Upper lobe of left lung (tissue), 6 donors: ENCODE results near the gene PGM1. TPM values are rescaled to one million over a fixed set of nuclear protein-coding genes. Genes with fewer than 3 reads are reported as not detected.

Experiments
- ATAC-seq, 2 donors: fragments of 200-7000 bp; cut with Tn5 transposase; one replicate each; pipeline ENCODE4 v1.9.1; 2022; ENCODE audit warnings: mild to moderate bottlenecking in 2 of 2, moderate library complexity in 2 of 2; ENCODE audit not compliant: low FRiP score in 2 of 2
- DNase-seq, 2 donors: peaks; one replicate each; pipeline ENCODE4 v3.0.0-alpha.2; 2019 to 2020
- H3K27ac ChIP-seq, 4 donors: fragments of 200-600 bp; sonication (generic); one replicate each; pipeline ENCODE4 v1.5.1; 2016 to 2019
- H3K27me3 ChIP-seq, 4 donors: fragments of 200-600 bp; sonication (generic); one replicate each; pipeline ENCODE4 v1.5.1; 2017 to 2019
- H3K36me3 ChIP-seq, 4 donors: fragments of 200-600 bp; sonication (generic); one replicate each; pipeline ENCODE4 v1.5.1; 2016 to 2019
- H3K4me1 ChIP-seq, 4 donors: fragments of 200-600 bp; sonication (generic); one replicate each; pipeline ENCODE4 v1.5.1; 2018 to 2019
- H3K4me3 ChIP-seq, 4 donors: fragments of 200-600 bp; sonication (generic); one replicate each; pipeline ENCODE4 v1.5.1; 2017 to 2019; ENCODE audit warnings: mild to moderate bottlenecking in 2 of 4, moderate library complexity in 1 of 4
- H3K9me3 ChIP-seq, 4 donors: fragments of 200-600 bp; sonication (generic); one replicate each; pipeline ENCODE4 v1.5.1; 2018 to 2019
- EP300 ChIP-seq, 4 donors: sonication (generic); formaldehyde crosslinking; IDR thresholded peaks; one replicate each; pipeline ENCODE4 v1.5.1; 2017; ENCODE audit warnings: antibody characterized with exemption in 4 of 4, control low read depth in 2 of 4
- POLR2A ChIP-seq, 4 donors: fragments of 450-650 bp; IDR thresholded peaks; one replicate each; pipeline ENCODE4 v1.5.1; 2016 to 2017; ENCODE audit warnings: antibody characterized with exemption in 4 of 4, mild to moderate bottlenecking in 2 of 4
- POLR2AphosphoS5 ChIP-seq, 2 donors: sonication (generic); formaldehyde crosslinking; IDR thresholded peaks; one replicate each; pipeline ENCODE4 v1.5.1; 2017; ENCODE audit warnings: antibody characterized with exemption in 2 of 2
- WGBS, 2 donors: methylation state at CpG; one replicate each; pipeline ENCODE4 v1.1.5; 2017 to 2018; 5-methylcytosine and 5-hydroxymethylcytosine counted together
- total RNA-seq, 6 donors: library from RNA; depleted of rRNA in 4 of 6; stranded (reverse); fragments of >200 nt in 4 of 6; gene quantifications; one replicate each; pipeline versions ENCODE4 v1.1.0 to v1.2.1, GENCODE V29; 2016 to 2021
- TF ChIP-seq, protein P1 (sequence below), 6 experiments: fragments of 450-650 bp in 4 of 6; fragments of 200-600 bp in 2 of 6; sonication (generic) in 2 of 6; IDR thresholded peaks; one replicate each; pipeline ENCODE4 v1.5.1; 2016 to 2019; ENCODE audit warnings: antibody characterized with exemption in 6 of 6
- donor health status: DM: no; HTN: no; CAD: no; lungs with moderate emphysema.
- donor health status: DM: no; HTN: yes; CAD: no; lungs with severe emphysema.

PGM1 gene
- total RNA-seq, 6 donors from 2014 or later = 25.1 to 101 (median 61.3) TPM

DNA sequence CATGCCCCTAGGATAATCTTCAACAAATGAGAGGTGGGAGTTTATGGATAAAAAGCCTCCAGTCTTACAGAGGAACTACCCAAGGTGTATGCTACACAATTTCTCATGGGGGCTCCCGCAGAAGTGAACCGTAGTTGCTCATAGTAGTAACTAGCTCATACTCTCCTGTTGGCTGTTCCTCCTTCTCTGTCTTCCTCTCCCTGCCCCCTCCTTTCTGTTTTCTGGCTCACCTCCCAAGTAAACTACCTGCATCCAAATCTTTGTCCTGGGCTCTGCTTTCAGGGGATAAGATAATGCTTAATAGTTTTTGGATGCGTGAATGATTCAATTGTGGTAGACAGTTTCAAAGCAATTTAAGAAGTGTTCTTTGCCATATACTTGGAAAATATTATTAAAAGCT, 90.5 kb downstream of the PGM1 start:
- DNase-seq (no peak), ATAC-seq (no peak)
- no peak overlapping the region for H3K4me3 ChIP-seq
- WGBS, 2 donors = 84 to 97% methylated on average over 3 of the region's 3 CpGs
- H3K4me1 ChIP-seq = no peaks in the 10 kb centered on the region
- no peaks in the 10 kb centered on the region for H3K9me3 ChIP-seq
- H3K27ac ChIP-seq = no peak overlapping the region
- TF ChIP-seq POLR2A (IDR thresholded peaks at IDR 0.05) (no peak), EP300 (IDR thresholded peaks at IDR 0.05) (no peak), POLR2AphosphoS5 (IDR thresholded peaks at IDR 0.05) (no peak)
- TF ChIP-seq, protein P1, sequence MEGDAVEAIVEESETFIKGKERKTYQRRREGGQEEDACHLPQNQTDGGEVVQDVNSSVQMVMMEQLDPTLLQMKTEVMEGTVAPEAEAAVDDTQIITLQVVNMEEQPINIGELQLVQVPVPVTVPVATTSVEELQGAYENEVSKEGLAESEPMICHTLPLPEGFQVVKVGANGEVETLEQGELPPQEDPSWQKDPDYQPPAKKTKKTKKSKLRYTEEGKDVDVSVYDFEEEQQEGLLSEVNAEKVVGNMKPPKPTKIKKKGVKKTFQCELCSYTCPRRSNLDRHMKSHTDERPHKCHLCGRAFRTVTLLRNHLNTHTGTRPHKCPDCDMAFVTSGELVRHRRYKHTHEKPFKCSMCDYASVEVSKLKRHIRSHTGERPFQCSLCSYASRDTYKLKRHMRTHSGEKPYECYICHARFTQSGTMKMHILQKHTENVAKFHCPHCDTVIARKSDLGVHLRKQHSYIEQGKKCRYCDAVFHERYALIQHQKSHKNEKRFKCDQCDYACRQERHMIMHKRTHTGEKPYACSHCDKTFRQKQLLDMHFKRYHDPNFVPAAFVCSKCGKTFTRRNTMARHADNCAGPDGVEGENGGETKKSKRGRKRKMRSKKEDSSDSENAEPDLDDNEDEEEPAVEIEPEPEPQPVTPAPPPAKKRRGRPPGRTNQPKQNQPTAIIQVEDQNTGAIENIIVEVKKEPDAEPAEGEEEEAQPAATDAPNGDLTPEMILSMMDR (IDR thresholded peaks at IDR 0.05) = no peak
- H3K27me3 ChIP-seq = no peaks in the 10 kb centered on the region
- no peaks in the 10 kb centered on the region for H3K36me3 ChIP-seq

DNA sequence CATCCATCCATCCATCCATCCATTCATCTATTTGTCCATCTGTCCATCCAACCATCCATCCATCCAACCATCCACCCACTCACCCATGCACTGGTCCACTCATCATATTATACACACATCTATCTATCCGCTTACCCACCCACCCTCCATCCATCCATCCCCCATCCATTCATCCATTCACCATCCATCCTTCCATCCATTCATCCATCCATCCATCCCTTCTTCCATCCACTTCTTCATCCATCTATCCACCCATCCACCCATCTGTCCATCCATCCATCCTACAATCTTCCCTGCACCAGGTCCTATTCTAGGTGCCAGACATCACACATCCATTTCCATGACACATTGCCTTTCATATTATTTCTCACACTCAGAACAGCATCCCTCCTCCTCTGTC, 93.5 kb downstream of the PGM1 start:
- WGBS, 2 donors = 100% methylated on average over 1 of the region's 1 CpG
- Histone ChIP-seq H3K4me3 (no peak overlapping the region), H3K4me1 (no peaks in the 10 kb centered on the region), H3K9me3 (no peaks in the 10 kb centered on the region), H3K36me3 (no peaks in the 10 kb centered on the region), H3K27me3 (no peaks in the 10 kb centered on the region), H3K27ac (no peak overlapping the region)
- DNase-seq (no peak), ATAC-seq (no peak)
- TF ChIP-seq POLR2A (IDR thresholded peaks at IDR 0.05) (no peak), POLR2AphosphoS5 (IDR thresholded peaks at IDR 0.05) (no peak), EP300 (IDR thresholded peaks at IDR 0.05) (no peak)
- TF ChIP-seq, protein P1 (IDR thresholded peaks at IDR 0.05) = no peak

DNA sequence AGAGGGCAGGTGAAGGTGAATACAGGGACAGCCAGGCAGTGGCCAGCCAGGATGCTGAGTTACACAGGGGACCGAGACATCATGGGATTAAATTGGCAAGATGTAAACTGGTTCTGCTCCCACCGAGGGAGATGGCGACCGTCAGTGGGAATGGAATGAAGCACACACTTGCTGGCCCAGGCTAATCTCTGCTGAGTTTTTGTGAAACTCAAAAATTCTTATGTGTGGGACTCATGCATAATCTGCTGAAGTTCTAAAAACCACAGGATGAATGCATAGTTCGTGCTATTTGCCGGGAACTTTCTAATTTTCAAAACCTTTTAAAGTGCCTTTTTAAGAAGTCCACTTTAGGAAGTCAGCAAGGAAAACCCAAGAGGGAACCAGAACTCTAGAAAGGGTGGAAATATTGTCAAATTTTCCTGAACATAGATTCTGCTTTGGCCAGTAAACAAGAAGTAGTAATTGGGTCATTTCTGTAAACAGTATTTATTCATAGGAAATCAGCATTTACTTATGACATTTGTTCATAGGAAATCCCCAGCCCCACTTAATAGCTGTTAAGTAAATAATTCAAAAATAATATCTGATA, 95.2 kb downstream of the PGM1 start:
- Histone ChIP-seq H3K4me1 (peaks cover 0 to 6% (median 0%) of the 10 kb centered on the region in 4 donors), H3K36me3 (no peaks in the 10 kb centered on the region), H3K27ac (no peak overlapping the region), H3K27me3 (no peaks in the 10 kb centered on the region), H3K4me3 (no peak overlapping the region), H3K9me3 (no peaks in the 10 kb centered on the region)
- no peak for TF ChIP-seq EP300 (IDR thresholded peaks at IDR 0.05)
- TF ChIP-seq POLR2A (IDR thresholded peaks at IDR 0.05) = no peak
- no peak for TF ChIP-seq POLR2AphosphoS5 (IDR thresholded peaks at IDR 0.05)
- TF ChIP-seq, protein P1 (IDR thresholded peaks at IDR 0.05) = no peak
- DNase-seq (no peak), ATAC-seq (no peak)
- WGBS, 2 donors = 67 to 75% methylated on average over 6 of the region's 6 CpGs

DNA sequence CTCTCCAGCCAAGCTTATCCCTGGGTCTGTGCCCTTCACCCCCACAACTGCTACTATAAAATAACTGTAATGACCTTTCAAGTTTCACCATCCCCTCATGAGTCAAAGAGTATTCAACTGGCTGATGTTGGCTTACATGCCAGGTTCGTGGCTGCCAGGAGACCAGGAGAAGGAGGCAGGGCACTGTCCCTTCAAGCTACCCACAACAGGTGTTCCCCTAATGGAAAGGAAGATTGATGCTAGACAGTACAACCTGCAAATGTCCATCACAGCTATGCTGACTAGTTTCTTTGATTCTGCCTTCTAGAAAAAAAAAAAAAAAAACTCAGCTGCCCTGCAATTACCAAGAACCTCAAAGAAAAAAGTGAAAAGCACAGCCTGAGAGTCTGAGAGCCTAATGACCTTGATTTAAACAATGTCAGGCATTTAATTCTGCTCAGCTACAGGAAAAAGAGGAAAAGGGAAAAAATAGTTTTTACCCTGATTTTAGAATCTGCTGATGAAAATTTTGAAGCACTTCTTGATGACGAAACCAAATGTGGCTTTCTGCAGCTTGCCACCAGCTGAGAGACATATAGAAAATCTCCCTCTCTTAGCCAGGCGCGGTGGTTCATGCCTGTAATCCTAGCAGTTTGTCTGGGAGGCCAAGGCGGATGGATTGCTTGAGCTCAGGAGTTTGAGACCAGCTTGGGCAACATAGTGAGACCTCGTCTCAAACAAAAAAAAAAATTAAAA, 97.9 kb downstream of the PGM1 start:
- WGBS, 2 donors = 87 to 92% methylated on average over 6 of the region's 6 CpGs
- H3K9me3 ChIP-seq = no peaks in the 10 kb centered on the region
- DNase-seq = no peak

More for the DNA sequence above, 97.9 kb downstream of the PGM1 start:
- Histone ChIP-seq H3K4me3 (no peak overlapping the region), H3K27ac (peak overlapping the region in 1 of 4 donors; percentile 40), H3K4me1 (peaks cover 0 to 6% (median 0%) of the 10 kb centered on the region in 4 donors), H3K27me3 (no peaks in the 10 kb centered on the region), H3K36me3 (no peaks in the 10 kb centered on the region)
- no peak for TF ChIP-seq EP300 (IDR thresholded peaks at IDR 0.05)
- TF ChIP-seq, protein P1 (IDR thresholded peaks at IDR 0.05) = no peak
- TF ChIP-seq POLR2A (IDR thresholded peaks at IDR 0.05) = no peak
- no peak for TF ChIP-seq POLR2AphosphoS5 (IDR thresholded peaks at IDR 0.05)
- ATAC-seq = no peak
